Skeletal muscle cell (primary cell): ENCODE results near the gene WWOX.

Experiments
- DNase-seq: peaks from one replicate; pipeline ENCODE4 v3.0.0-alpha.2; 2010; ENCODE audit warnings: low read depth
- H3K4me3 ChIP-seq: 2 replicates; pipeline ENCODE4 v1.5.1; 2011; ENCODE audit warnings: low read depth, mild to moderate bottlenecking, control low read depth, low read length, moderate library complexity

The WWOX gene

GRCh38 chr16:78519896-78520295, 420.4 kb downstream of the WWOX start:
- no peak overlapping the region for H3K4me3 ChIP-seq
- DNase-seq: no peak

- no peak for DNase-seq
- H3K4me3 ChIP-seq: no peak overlapping the region
Measured at GRCh38 chr16:78520470-78520869, 421.0 kb downstream of the WWOX start.

- DNase-seq: no peak
- no peak overlapping the region for H3K4me3 ChIP-seq
Measured at GRCh38 chr16:78522327-78522726, 422.9 kb downstream of the WWOX start.

- no peak overlapping the region for H3K4me3 ChIP-seq
- DNase-seq: no peak
Measured at GRCh38 chr16:78523212-78523985, 423.9 kb downstream of the WWOX start.

- DNase-seq: no peak
- H3K4me3 ChIP-seq: no peak overlapping the region
Measured at GRCh38 chr16:78524066-78524595, 424.7 kb downstream of the WWOX start.

- no peak overlapping the region for H3K4me3 ChIP-seq
- DNase-seq: no peak
Measured at GRCh38 chr16:78528265-78528664, 428.8 kb downstream of the WWOX start.

GRCh38 chr16:78529881-78530280, 430.4 kb downstream of the WWOX start:
- DNase-seq: no peak
- no peak overlapping the region for H3K4me3 ChIP-seq

GRCh38 chr16:78530283-78530682, 430.8 kb downstream of the WWOX start:
- H3K4me3 ChIP-seq: no peak overlapping the region
- DNase-seq: no peak

GRCh38 chr16:78535098-78535497, 435.6 kb downstream of the WWOX start:
- no peak for DNase-seq
- H3K4me3 ChIP-seq: no peak overlapping the region

- no peak for DNase-seq
- no peak overlapping the region for H3K4me3 ChIP-seq
Measured at GRCh38 chr16:78537511-78537910, 438.1 kb downstream of the WWOX start.

GRCh38 chr16:78538292-78538691, 438.8 kb downstream of the WWOX start:
- DNase-seq: no peak
- H3K4me3 ChIP-seq: no peak overlapping the region

GRCh38 chr16:78538919-78539318, 439.5 kb downstream of the WWOX start:
- DNase-seq: no peak
- no peak overlapping the region for H3K4me3 ChIP-seq

- DNase-seq: no peak
- no peak overlapping the region for H3K4me3 ChIP-seq
Measured at GRCh38 chr16:78542419-78542818, 443.0 kb downstream of the WWOX start.

- DNase-seq: no peak
- H3K4me3 ChIP-seq: no peak overlapping the region
Measured at GRCh38 chr16:78543023-78543422, 443.6 kb downstream of the WWOX start.

GRCh38 chr16:78549366-78549765, 449.9 kb downstream of the WWOX start:
- no peak overlapping the region for H3K4me3 ChIP-seq
- DNase-seq: no peak

GRCh38 chr16:78551487-78552085, 452.1 kb downstream of the WWOX start:
- H3K4me3 ChIP-seq: no peak overlapping the region
- no peak for DNase-seq

GRCh38 chr16:78552106-78552675, 452.7 kb downstream of the WWOX start:
- no peak overlapping the region for H3K4me3 ChIP-seq
- no peak for DNase-seq

GRCh38 chr16:78552716-78553115, 453.3 kb downstream of the WWOX start:
- no peak overlapping the region for H3K4me3 ChIP-seq
- DNase-seq: no peak

GRCh38 chr16:78553268-78554039, 454.0 kb downstream of the WWOX start:
- DNase-seq: no peak
- no peak overlapping the region for H3K4me3 ChIP-seq

GRCh38 chr16:78556421-78556820, 457.0 kb downstream of the WWOX start:
- H3K4me3 ChIP-seq: no peak overlapping the region
- no peak for DNase-seq
